Measurements from ENCODE around the gene KCND3. TPM values are rescaled to one million over a fixed set of nuclear protein-coding genes. Genes with fewer than 3 reads are reported as not detected.

The KCND3 gene
- polyA plus RNA-seq, 1 donor (not counting 4 experiments of a cell fraction or from before 2014, with no cell fraction given) = 0.21 TPM

GRCh38 chr1:111833334-111833733 lies 156.1 kb downstream of the KCND3 start:
- no peak overlapping the region for H3K9ac ChIP-seq (ENCODE audit: control insufficient read depth, extremely low read depth, insufficient read depth, low read length)
- no peaks in the 10 kb centered on the region for H4K20me1 ChIP-seq (ENCODE audit: control insufficient read depth, extremely low read depth, insufficient read depth, low read length)
- H3K4me2 ChIP-seq (ENCODE audit: control insufficient read depth, extremely low read depth, insufficient read depth, low read depth, low read length) = no peak overlapping the region
- H3K27ac ChIP-seq (ENCODE audit: control insufficient read depth, insufficient read depth, low read length) = no peak overlapping the region
- H3K27me3 ChIP-seq (ENCODE audit: control insufficient read depth, extremely low read depth, insufficient read depth, low read length) = no peaks in the 10 kb centered on the region
- no peak overlapping the region for H3K4me3 ChIP-seq (ENCODE audit: control insufficient read depth in 2 of 3, extremely low read depth in 1 of 3, insufficient read depth in 2 of 3, low read depth in 1 of 3, low read length in 3 of 3)
- no peaks in the 10 kb centered on the region for H3K36me3 ChIP-seq (ENCODE audit: control insufficient read depth in 2 of 2, extremely low read depth in 1 of 2, insufficient read depth in 2 of 2, low read length in 2 of 2)
- FAIRE-seq = no peak
- no peaks in the 10 kb centered on the region for H3K9me3 ChIP-seq (ENCODE audit: control insufficient read depth, low read depth, low read length)
- dilution Hi-C loops (cut with MboI; ENCODE audit: extremely low pct_ligation_motif_present, low sequenced_read_pairs) = no loop called here
- TF ChIP-seq, protein P1, sequence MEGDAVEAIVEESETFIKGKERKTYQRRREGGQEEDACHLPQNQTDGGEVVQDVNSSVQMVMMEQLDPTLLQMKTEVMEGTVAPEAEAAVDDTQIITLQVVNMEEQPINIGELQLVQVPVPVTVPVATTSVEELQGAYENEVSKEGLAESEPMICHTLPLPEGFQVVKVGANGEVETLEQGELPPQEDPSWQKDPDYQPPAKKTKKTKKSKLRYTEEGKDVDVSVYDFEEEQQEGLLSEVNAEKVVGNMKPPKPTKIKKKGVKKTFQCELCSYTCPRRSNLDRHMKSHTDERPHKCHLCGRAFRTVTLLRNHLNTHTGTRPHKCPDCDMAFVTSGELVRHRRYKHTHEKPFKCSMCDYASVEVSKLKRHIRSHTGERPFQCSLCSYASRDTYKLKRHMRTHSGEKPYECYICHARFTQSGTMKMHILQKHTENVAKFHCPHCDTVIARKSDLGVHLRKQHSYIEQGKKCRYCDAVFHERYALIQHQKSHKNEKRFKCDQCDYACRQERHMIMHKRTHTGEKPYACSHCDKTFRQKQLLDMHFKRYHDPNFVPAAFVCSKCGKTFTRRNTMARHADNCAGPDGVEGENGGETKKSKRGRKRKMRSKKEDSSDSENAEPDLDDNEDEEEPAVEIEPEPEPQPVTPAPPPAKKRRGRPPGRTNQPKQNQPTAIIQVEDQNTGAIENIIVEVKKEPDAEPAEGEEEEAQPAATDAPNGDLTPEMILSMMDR (optimal IDR thresholded peaks at IDR 0.05 in 1 of 3, IDR thresholded peaks at IDR 0.05 in 1 of 3, conservative IDR thresholded peaks at IDR 0.05 in 1 of 3; ENCODE audit: extremely low read depth in 1 of 3, insufficient read depth in 2 of 3, low read length in 3 of 3) = no peak
- no peak for TF ChIP-seq EZH2 (IDR thresholded peaks at IDR 0.05; ENCODE audit: low read length)
- H3K9me1 ChIP-seq (ENCODE audit: control insufficient read depth, extremely low read depth, insufficient read depth, low read length) = no peaks in the 10 kb centered on the region
- no peak overlapping the region for H2AFZ ChIP-seq (ENCODE audit: control insufficient read depth, low read length)
- H3K79me2 ChIP-seq (ENCODE audit: control insufficient read depth, insufficient read depth, low read length) = no peaks in the 10 kb centered on the region
- DNase-seq (ENCODE audit: low read depth, low spot score) = no peak
- no peaks in the 10 kb centered on the region for H3K4me1 ChIP-seq (ENCODE audit: control insufficient read depth, extremely low read depth, insufficient read depth, low read length)

GRCh38 chr1:111832521-111833155 lies 156.8 kb downstream of the KCND3 start:
- H3K4me1 ChIP-seq (ENCODE audit: control insufficient read depth, extremely low read depth, insufficient read depth, low read length) = no peaks in the 10 kb centered on the region
- no peak overlapping the region for H2AFZ ChIP-seq (ENCODE audit: control insufficient read depth, low read length)
- H4K20me1 ChIP-seq (ENCODE audit: control insufficient read depth, extremely low read depth, insufficient read depth, low read length) = no peaks in the 10 kb centered on the region
- no peak overlapping the region for H3K9ac ChIP-seq (ENCODE audit: control insufficient read depth, extremely low read depth, insufficient read depth, low read length)
- no peak overlapping the region for H3K4me3 ChIP-seq (ENCODE audit: control insufficient read depth in 2 of 3, extremely low read depth in 1 of 3, insufficient read depth in 2 of 3, low read depth in 1 of 3, low read length in 3 of 3)
- no peak overlapping the region for H3K27ac ChIP-seq (ENCODE audit: control insufficient read depth, insufficient read depth, low read length)
- no peaks in the 10 kb centered on the region for H3K79me2 ChIP-seq (ENCODE audit: control insufficient read depth, insufficient read depth, low read length)
- H3K4me2 ChIP-seq (ENCODE audit: control insufficient read depth, extremely low read depth, insufficient read depth, low read depth, low read length) = no peak overlapping the region
- H3K36me3 ChIP-seq (ENCODE audit: control insufficient read depth in 2 of 2, extremely low read depth in 1 of 2, insufficient read depth in 2 of 2, low read length in 2 of 2) = no peaks in the 10 kb centered on the region
- TF ChIP-seq, protein P1 (optimal IDR thresholded peaks at IDR 0.05 in 1 of 3, IDR thresholded peaks at IDR 0.05 in 1 of 3, conservative IDR thresholded peaks at IDR 0.05 in 1 of 3; ENCODE audit: extremely low read depth in 1 of 3, insufficient read depth in 2 of 3, low read length in 3 of 3) = no peak
- no peak for TF ChIP-seq EZH2 (IDR thresholded peaks at IDR 0.05; ENCODE audit: low read length)
- no peaks in the 10 kb centered on the region for H3K9me3 ChIP-seq (ENCODE audit: control insufficient read depth, low read depth, low read length)
- no peaks in the 10 kb centered on the region for H3K27me3 ChIP-seq (ENCODE audit: control insufficient read depth, extremely low read depth, insufficient read depth, low read length)
- no peaks in the 10 kb centered on the region for H3K9me1 ChIP-seq (ENCODE audit: control insufficient read depth, extremely low read depth, insufficient read depth, low read length)
- DNase-seq (ENCODE audit: low read depth, low spot score) (no peak), FAIRE-seq (no peak)
- dilution Hi-C loops (cut with MboI; ENCODE audit: extremely low pct_ligation_motif_present, low sequenced_read_pairs) = no loop called here

Measured in keratinocyte (primary cell).